ENCODE measurements around the gene ANKRD39.

The ANKRD39 gene

DNA sequence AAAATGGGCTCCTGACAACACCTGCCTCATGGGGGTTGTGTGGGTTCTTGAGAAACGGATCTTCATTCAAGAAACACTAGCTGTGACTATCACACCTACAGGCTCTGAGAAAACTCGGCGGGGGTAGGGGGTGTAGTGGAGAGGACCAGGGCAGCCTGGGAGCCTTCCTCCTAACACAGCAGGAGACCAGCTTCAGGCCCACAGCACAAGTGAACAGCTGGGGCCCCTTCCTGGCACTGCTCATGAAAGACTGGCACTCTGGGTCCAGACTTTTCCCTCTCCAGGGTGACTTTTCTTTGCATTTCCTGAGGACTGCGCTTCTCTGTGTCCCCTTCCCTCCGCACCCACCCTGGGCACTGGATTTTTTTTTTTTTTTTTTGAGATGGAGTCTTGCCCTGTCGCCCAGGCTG is 19.2 kb upstream of the ANKRD39 start:
- DNase-seq (ENCODE audit: low read depth, low spot score) = no peak
- in situ Hi-C loops (cut with HindIII; ENCODE audit: low sequenced_read_pairs) = no loop called here
- no peak overlapping the region for H3K4me3 ChIP-seq (ENCODE audit: low read depth, low read length)
- TF ChIP-seq, protein P1, sequence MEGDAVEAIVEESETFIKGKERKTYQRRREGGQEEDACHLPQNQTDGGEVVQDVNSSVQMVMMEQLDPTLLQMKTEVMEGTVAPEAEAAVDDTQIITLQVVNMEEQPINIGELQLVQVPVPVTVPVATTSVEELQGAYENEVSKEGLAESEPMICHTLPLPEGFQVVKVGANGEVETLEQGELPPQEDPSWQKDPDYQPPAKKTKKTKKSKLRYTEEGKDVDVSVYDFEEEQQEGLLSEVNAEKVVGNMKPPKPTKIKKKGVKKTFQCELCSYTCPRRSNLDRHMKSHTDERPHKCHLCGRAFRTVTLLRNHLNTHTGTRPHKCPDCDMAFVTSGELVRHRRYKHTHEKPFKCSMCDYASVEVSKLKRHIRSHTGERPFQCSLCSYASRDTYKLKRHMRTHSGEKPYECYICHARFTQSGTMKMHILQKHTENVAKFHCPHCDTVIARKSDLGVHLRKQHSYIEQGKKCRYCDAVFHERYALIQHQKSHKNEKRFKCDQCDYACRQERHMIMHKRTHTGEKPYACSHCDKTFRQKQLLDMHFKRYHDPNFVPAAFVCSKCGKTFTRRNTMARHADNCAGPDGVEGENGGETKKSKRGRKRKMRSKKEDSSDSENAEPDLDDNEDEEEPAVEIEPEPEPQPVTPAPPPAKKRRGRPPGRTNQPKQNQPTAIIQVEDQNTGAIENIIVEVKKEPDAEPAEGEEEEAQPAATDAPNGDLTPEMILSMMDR (IDR thresholded peaks at IDR 0.05; ENCODE audit: low read depth, low read length) = no peak

DNA sequence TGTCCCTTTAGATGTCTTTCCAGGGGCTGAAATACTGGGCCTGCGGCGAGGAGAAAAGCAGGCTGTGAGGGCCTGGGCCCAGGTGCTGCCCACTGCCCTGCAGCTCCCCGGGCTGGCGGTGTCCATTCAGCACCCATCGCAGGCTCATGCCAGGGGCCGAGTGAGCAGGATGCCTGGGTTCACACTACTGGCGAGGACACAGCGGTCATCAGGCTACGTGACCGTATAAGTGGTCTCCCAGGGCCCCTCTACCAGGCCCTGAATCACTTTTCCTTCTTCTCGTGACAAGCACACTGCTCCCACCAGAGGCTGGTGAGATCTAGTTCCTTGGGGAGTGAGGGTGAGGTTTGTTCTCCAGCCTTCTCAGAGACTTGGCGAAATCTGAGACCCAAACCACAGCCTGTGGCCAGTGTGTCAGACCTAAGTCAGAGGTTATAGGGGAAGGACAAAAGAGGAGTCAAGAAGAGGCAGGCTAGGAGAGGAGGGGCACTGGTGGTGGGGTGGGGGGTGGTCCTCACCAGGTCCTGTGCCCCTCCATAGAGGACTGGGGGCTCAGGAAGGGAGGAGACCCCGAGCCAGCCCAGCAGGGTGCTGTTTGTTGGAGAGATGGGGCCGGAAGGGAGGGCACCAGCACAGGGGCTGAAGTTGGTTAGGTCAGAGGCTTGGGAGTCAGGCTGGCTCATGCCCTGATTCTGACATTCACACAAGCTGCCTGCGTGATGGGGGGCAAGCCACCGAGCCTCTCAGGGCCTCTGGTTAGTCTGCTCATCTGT is 18.6 kb upstream of the ANKRD39 start:
- TF ChIP-seq, protein P1 (IDR thresholded peaks at IDR 0.05; ENCODE audit: low read depth, low read length) = no peak
- H3K4me3 ChIP-seq (ENCODE audit: low read depth, low read length) = no peak overlapping the region
- DNase-seq (ENCODE audit: low read depth, low spot score) = peak; percentile 48
- in situ Hi-C loops (cut with HindIII; ENCODE audit: low sequenced_read_pairs) = no loop called here

DNA sequence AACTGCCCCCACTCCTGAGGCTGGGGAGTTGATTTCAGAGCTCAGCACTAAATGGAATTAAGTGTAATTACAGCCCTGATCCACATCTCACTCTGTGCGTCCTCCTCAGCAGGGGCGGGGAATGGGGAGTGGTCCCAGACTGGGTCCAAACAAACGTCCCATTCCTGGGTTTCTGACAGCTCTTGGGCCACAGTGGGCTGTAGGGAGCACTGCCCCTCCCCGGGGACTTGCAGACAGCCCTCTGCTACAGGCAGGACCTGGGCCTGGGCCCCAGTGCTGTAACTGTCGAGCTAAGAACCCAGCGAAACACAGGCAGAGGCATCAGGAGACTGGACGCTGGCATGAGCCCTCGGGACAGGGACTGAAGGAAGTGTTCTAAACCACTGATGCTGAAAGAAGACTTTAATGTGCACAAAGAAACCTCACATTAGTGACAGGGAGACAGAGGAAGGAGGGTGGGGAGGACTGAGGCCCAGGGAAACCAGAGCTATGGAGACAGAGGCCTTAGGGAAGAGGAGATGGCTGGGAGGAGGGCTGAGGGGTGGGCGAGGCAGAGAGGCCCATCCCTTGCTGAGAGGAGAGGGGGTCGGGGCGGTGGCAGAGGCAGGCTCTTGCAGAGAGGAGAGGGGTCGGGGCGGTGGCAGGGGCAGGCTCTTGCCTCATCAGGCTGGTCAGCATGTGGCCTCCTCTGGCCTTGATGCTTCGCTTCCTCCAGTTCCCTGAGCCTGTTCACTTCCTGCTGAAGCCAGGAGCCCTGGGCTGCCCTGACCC is 17.9 kb upstream of the ANKRD39 start:
- DNase-seq (ENCODE audit: low read depth, low spot score) = no peak
- no peak overlapping the region for H3K4me3 ChIP-seq (ENCODE audit: low read depth, low read length)
- in situ Hi-C loops (cut with HindIII; ENCODE audit: low sequenced_read_pairs) = no loop called here
- TF ChIP-seq, protein P1 (IDR thresholded peaks at IDR 0.05; ENCODE audit: low read depth, low read length) = no peak

GRCh38 chr2:96874198-96874831 is 16.5 kb upstream of the ANKRD39 start:
- no peak for DNase-seq (ENCODE audit: low read depth, low spot score)
- TF ChIP-seq, protein P1 (IDR thresholded peaks at IDR 0.05; ENCODE audit: low read depth, low read length) = no peak
- in situ Hi-C loops (cut with HindIII; ENCODE audit: low sequenced_read_pairs) = no loop called here
- H3K4me3 ChIP-seq (ENCODE audit: low read depth, low read length) = no peak overlapping the region

DNA sequence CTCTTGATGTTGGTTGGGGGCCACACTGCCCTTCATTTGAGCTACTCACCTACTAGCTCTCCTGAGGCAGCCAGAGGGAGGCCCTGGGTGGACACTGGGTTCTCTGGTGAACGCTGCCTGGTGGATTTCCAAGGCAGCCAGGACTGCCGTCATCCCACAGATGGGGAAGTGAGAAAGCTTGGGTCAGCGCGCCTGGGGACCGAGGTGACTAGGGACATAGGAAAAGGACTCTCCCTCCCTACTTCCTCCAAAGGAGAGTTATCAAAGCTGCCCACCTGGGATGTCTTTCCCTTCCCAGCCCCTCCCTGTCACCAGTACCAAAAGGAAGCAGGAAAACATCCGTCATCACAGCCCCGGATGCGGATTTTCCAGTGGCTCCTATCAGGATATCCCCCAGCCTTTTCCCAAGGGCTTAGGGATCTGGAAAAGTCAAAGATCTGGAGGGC is 15.9 kb upstream of the ANKRD39 start:
- in situ Hi-C loops (cut with HindIII; ENCODE audit: low sequenced_read_pairs) = no loop called here
- no peak overlapping the region for H3K4me3 ChIP-seq (ENCODE audit: low read depth, low read length)
- no peak for DNase-seq (ENCODE audit: low read depth, low spot score)
- TF ChIP-seq, protein P1 (IDR thresholded peaks at IDR 0.05; ENCODE audit: low read depth, low read length) = no peak

DNA sequence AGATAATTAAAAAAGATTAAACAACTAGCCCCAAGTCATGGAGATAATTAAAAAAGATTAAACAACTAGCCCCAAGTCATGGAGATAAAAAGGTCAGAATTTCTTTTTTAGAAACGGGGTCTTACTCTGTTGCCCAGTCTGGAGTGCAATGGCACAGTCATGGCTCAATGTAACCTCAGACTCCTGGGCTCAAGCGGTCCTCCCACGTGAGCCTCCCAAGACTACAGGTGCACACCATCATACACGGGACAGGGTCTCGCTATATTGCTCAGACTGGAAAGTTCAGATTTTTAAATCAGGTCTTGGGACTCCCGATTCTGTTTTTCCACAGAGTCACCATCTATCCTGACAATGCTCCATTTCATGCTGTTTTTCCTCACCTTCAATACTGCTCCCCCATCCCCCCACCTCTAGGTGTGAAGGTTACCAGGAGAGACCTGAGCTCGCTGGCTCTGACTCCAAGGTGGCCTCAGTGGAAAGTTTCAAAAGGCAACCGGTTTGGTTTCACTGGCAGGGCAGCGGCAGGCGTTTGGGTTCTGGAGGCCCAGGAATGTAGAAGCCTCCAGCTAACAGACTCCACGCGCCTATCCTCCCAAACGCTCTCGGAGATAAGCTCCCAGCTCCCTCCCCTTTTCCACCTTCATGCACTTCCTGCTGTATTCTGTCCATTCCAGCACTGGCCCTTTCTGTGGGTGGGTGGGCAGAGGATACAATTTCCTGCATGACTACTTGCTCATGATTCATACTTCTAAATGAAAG is 15.0 kb upstream of the ANKRD39 start:
- no peak overlapping the region for H3K4me3 ChIP-seq (ENCODE audit: low read depth, low read length)
- DNase-seq (ENCODE audit: low read depth, low spot score) = no peak

More for the DNA sequence above, 15.0 kb upstream of the ANKRD39 start:
- TF ChIP-seq, protein P1 (IDR thresholded peaks at IDR 0.05; ENCODE audit: low read depth, low read length) = no peak
- in situ Hi-C loops (cut with HindIII; ENCODE audit: low sequenced_read_pairs) = no loop called here

Measured in astrocyte of the spinal cord (primary cell).